Mononuclear cell (primary cell): ENCODE measurements around the gene MAP4K4. TPM values are rescaled to one million over a fixed set of nuclear protein-coding genes. Genes with fewer than 3 reads are reported as not detected.
"Not testable (repeated sequence)": the region's sequence is repeated elsewhere in the genome, so short reads cannot be mapped to it uniquely, and the experiment has no call there.

Experiments
- H3K27me3 ChIP-seq: 2 replicates; pipeline ENCODE4 v1.6.0; 2011; ENCODE audit warnings: low read length, control low read depth; ENCODE audit not compliant: insufficient read depth
- H3K4me1 ChIP-seq: 2 replicates; pipeline ENCODE4 v1.5.1; 2011; ENCODE audit warnings: mild to moderate bottlenecking, low read length, control low read depth; ENCODE audit not compliant: insufficient read depth
- H3K4me3 ChIP-seq: 2 replicates; pipeline ENCODE4 v1.5.1; 2011; ENCODE audit warnings: mild to moderate bottlenecking, low read length, moderate library complexity
- H3K9me3 ChIP-seq: 2 replicates; pipeline ENCODE4 v1.5.1; 2011; ENCODE audit warnings: low read depth, mild to moderate bottlenecking, control low read depth, low read length
- total RNA-seq: library from RNA; depleted of rRNA; stranded (reverse); fragments of >200 nt; gene quantifications from one replicate; pipeline ENCODE4 v1.2.3, GENCODE V29; 2012

MAP4K4 gene
- total RNA-seq, 1 donor = 58.8 TPM

- no peaks in the 10 kb centered on the region for H3K9me3 ChIP-seq
- no peak overlapping the region for H3K4me3 ChIP-seq
- no peaks in the 10 kb centered on the region for H3K27me3 ChIP-seq
- peaks cover 90% of the 10 kb centered on the region for H3K4me1 ChIP-seq
Observed at GRCh38 chr2:101737478-101738255, 40.2 kb downstream of the MAP4K4 start.

GRCh38 chr2:101738649-101739048 is 41.1 kb downstream of the MAP4K4 start:
- Histone ChIP-seq H3K4me3 (no peak overlapping the region), H3K9me3 (no peaks in the 10 kb centered on the region), H3K4me1 (peaks cover 90% of the 10 kb centered on the region), H3K27me3 (no peaks in the 10 kb centered on the region)

GRCh38 chr2:101740555-101740964 is 43.1 kb downstream of the MAP4K4 start:
- Histone ChIP-seq H3K4me1 (peaks cover 84% of the 10 kb centered on the region), H3K4me3 (no peak overlapping the region), H3K9me3 (no peaks in the 10 kb centered on the region), H3K27me3 (no peaks in the 10 kb centered on the region)

GRCh38 chr2:101741775-101742520 is 44.4 kb downstream of the MAP4K4 start:
- H3K9me3 ChIP-seq = no peaks in the 10 kb centered on the region
- no peaks in the 10 kb centered on the region for H3K27me3 ChIP-seq
- peaks cover 84% of the 10 kb centered on the region for H3K4me1 ChIP-seq
- no peak overlapping the region for H3K4me3 ChIP-seq

GRCh38 chr2:101742547-101742946 is 45.0 kb downstream of the MAP4K4 start:
- no peak overlapping the region for H3K4me3 ChIP-seq
- peaks cover 85% of the 10 kb centered on the region for H3K4me1 ChIP-seq
- H3K9me3 ChIP-seq = no peaks in the 10 kb centered on the region
- H3K27me3 ChIP-seq = no peaks in the 10 kb centered on the region

- no peak overlapping the region for H3K4me3 ChIP-seq
- no peaks in the 10 kb centered on the region for H3K9me3 ChIP-seq
- H3K27me3 ChIP-seq = no peaks in the 10 kb centered on the region
- peaks cover 87% of the 10 kb centered on the region for H3K4me1 ChIP-seq
Observed at GRCh38 chr2:101743288-101743687, 45.8 kb downstream of the MAP4K4 start.

- Histone ChIP-seq H3K4me3 (no peak overlapping the region), H3K4me1 (peaks cover 75% of the 10 kb centered on the region), H3K9me3 (no peaks in the 10 kb centered on the region), H3K27me3 (no peaks in the 10 kb centered on the region)
Observed at GRCh38 chr2:101744832-101745231, 47.3 kb downstream of the MAP4K4 start.

- H3K4me1 ChIP-seq = peaks cover 71% of the 10 kb centered on the region
- no peak overlapping the region for H3K4me3 ChIP-seq
- H3K9me3 ChIP-seq = no peaks in the 10 kb centered on the region
- H3K27me3 ChIP-seq = no peaks in the 10 kb centered on the region
Observed at GRCh38 chr2:101745711-101746694, 48.5 kb downstream of the MAP4K4 start.

GRCh38 chr2:101748000-101748399 is 50.5 kb downstream of the MAP4K4 start:
- peaks cover 71% of the 10 kb centered on the region for H3K4me1 ChIP-seq
- no peak overlapping the region for H3K4me3 ChIP-seq
- H3K9me3 ChIP-seq = no peaks in the 10 kb centered on the region
- no peaks in the 10 kb centered on the region for H3K27me3 ChIP-seq

- H3K4me1 ChIP-seq = peaks cover 71% of the 10 kb centered on the region
- H3K4me3 ChIP-seq, H3K9me3 ChIP-seq: not testable (repeated sequence)
Observed at GRCh38 chr2:101748462-101748861, 51.0 kb downstream of the MAP4K4 start.

GRCh38 chr2:101750688-101751087 is 53.2 kb downstream of the MAP4K4 start:
- no peaks in the 10 kb centered on the region for H3K27me3 ChIP-seq
- H3K4me1 ChIP-seq = peaks cover 80% of the 10 kb centered on the region

More at GRCh38 chr2:101748462-101748861, 51.0 kb downstream of the MAP4K4 start:
- not testable (repeated sequence) for H3K27me3 ChIP-seq

GRCh38 chr2:101751276-101751815 is 53.8 kb downstream of the MAP4K4 start:
- H3K4me1 ChIP-seq = peaks cover 80% of the 10 kb centered on the region
- no peak overlapping the region for H3K4me3 ChIP-seq

More at GRCh38 chr2:101750688-101751087, 53.2 kb downstream of the MAP4K4 start:
- H3K4me3 ChIP-seq = no peak overlapping the region
- no peaks in the 10 kb centered on the region for H3K9me3 ChIP-seq

GRCh38 chr2:101751875-101752619 is 54.5 kb downstream of the MAP4K4 start:
- Histone ChIP-seq H3K4me1 (peaks cover 78% of the 10 kb centered on the region), H3K4me3 (no peak overlapping the region), H3K9me3 (no peaks in the 10 kb centered on the region), H3K27me3 (no peaks in the 10 kb centered on the region)

More at GRCh38 chr2:101751276-101751815, 53.8 kb downstream of the MAP4K4 start:
- no peaks in the 10 kb centered on the region for H3K9me3 ChIP-seq
- no peaks in the 10 kb centered on the region for H3K27me3 ChIP-seq
